HG03025 (cell line): ENCODE measurements around the gene ATP9B.
"Not testable (repeated sequence)": the region's sequence is repeated elsewhere in the genome, so short reads cannot be mapped to it uniquely, and the experiment has no call there.

ENCODE experiments used
- ATAC-seq: cut with Tn5 transposase; IDR thresholded peaks from one replicate; pipeline ENCODE4 v1.9.1; 2021; ENCODE audit warnings: mild to moderate bottlenecking, moderate library complexity; ENCODE audit not compliant: unreplicated experiment, low FRiP score

Gene ATP9B

DNA sequence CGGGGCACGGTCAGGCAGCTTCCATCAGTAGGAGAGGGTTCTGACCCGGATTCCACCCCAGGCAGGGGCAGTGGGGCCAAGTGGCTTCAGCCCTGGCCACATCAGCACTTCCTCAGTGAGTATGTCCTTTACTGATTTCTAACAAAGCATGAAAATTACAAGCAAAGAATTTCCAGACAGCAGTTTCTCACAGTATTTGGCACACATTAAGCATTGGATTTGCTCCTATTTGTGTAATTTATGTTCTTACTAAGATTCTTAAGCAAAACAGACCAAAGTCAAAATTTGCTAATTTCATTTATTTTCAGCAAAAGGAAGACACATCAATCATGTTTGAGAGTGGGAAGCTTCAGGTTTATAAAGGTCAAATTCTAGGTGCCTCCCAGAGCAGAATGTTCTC, 253.2 kb downstream of the ATP9B start:
- ATAC-seq, result no peak

DNA sequence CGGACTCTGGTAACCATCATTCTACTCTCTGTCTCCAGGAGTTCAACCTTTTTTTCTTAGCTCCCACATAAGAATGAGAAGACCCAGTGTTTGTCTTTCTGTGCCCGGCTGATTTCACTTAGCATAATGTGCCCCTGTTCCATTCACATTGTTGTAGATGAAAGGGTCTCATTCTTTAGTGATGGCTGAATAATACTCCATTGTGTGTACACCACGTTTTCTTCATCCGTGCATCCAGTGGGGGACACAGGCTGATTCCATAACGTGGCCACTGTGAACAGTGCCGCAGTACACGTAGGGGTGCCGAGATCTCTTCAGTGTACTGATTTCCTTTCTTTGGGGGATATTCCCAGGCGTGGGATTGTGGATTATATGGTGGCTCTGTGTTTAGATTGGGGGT, 254.3 kb downstream of the ATP9B start:
- no peak for ATAC-seq

DNA sequence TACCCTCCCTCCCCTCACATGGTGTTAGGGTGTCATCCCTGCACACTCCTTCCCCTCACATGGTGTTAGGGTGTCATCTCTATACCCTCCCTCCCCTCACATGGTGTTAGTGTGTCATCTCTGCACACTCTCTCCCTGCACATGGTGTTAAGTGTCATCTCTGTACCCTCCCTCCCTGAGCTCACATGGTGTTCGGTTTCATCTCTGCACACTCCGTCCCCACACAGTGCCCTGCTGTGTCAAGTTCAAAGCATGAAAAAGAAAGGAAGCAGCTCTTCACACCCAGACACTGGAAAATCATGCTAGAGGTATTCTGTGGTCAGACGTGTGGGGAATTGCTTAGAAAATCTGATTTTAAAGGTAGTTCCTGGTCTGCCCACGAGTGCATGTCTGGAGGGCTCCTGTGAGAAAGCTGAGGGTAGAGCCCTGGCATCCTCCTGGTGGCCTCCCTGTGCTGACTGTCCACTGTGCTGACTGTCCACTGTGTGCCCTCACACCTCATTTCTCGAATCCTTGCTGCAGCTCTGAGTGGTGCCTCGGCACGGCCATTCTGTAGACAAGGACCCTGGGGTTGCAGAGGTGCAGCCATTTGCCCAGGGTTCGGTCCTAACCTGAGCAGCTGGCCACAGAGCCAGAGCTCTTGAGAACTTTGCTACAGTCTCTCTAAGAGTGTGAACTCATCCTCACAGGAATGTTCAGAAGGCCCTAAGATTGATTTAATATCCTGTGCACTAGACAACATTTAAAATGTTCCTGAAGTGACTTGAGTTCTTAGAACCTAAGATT, 257.4 kb downstream of the ATP9B start:
- ATAC-seq, result no peak

DNA sequence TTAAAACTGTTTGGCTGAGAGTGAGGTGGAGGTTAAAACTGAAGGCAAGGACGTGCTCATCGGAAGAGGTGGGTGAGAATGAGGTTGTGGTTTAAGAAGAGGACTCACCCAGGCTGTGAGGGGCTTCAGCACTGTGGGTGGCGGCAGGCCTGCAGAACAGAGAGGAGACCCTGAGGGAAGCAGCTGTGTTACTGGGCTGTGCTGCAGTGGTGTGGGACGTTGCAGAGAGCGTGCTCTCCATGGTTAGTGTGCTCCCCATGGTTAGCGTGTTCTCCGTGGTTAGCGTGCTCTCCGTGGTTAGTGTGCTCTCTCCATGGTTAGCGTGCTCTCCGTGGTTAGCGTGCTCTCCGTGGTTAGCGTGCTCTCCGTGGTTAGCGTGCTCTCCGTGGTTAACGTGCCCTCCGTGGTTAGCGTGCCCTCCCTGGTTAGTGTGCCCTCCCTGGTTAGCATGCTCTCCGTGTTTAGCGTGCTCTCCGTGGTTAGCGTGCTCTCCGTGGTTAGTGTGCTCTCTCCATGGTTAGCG, 258.1 kb downstream of the ATP9B start:
- ATAC-seq, result no peak

DNA sequence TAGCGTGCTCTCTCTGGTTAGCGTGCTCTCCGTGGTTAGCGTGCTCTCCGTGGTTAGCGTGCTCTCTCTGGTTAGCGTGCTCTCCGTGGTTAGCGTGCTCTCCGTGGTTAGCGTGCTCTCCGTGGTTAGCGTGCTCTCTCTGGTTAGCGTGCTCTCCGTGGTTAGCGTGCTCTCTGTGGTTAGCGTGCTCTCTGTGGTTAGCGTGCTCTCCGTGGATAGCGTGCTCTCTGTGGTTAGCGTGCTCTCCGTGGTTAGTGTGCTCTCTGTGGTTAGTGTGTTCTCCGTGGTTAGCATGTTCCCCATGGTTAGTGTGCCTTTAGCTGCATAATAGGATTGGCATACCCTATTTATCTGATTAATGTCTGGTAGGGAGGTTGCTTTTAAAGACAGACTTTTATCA, 258.7 kb downstream of the ATP9B start:
- ATAC-seq, result not testable (repeated sequence)

DNA sequence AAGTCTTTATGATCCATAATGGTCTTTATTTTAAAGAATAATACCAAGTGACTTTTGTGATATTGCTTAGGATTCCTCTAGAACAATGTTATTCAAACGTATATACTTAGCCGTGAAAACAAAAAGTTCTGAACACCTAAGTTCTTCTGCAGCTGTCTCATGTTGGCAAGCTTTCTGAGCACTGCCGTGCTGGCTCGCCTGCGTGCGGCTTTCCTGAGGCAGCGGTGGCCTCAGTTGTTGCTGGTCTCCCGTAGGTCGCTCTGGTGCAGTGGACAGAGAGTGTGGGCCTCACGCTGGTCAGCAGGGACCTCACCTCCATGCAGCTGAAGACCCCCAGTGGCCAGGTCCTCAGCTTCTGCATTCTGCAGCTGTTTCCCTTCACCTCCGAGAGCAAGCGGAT, 259.7 kb downstream of the ATP9B start:
- ATAC-seq, result no peak

DNA sequence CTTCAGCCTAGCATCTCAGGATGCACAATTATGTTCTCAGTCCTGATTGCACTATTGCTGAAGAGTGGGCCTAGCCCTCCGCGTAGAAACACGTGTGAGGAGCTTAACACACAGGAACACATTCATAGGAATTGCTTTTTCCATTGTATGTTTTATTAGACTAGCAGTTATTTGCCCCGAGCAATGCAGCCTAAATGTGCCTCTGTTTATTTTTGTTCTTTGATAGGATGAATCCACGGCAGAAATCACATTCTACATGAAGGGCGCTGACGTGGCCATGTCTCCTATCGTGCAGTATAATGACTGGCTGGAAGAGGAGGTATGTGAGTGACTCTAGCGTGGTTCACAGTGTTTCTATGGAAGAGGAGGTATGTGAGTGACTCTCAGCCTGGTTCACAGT, 260.6 kb downstream of the ATP9B start:
- no peak for ATAC-seq

DNA sequence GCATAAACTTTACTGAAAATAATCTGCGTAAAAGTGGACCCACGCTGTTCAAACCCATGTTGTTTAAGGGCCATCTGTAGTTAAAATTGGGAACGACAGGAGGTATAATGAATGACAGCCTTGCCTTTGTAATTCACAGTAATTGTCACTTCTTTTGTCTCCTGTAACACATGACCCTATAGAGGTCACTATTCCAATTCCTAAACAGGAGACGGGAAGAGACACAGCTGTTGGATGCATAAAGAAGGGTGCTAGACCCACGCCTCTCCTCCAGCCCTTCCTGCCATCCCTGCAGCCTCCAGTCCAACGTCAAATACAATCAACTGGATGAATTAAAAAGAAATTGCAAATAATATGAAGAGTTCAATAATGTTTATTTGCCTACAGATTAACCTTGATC, 263.5 kb downstream of the ATP9B start:
- ATAC-seq, result no peak

DNA sequence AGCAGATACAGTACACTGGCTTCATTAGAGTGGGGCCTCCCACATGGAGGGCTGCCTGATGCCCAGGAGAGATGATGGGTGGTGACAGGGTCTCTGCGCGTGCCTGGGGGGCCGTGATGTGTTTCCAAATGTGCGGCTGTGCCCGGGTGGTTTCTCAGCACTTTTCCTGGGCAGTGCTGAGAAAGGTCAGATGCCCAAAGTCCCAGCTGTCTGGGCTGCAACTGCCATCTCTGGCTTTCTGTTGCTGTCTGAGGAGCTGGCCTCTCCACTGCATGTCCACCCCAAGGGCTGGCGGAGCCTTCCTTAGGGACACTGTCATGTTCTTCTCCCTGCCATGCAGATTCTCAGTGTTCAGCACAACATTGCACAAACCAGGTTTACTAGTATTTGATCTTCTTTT, 263.9 kb downstream of the ATP9B start:
- ATAC-seq, result no peak

DNA sequence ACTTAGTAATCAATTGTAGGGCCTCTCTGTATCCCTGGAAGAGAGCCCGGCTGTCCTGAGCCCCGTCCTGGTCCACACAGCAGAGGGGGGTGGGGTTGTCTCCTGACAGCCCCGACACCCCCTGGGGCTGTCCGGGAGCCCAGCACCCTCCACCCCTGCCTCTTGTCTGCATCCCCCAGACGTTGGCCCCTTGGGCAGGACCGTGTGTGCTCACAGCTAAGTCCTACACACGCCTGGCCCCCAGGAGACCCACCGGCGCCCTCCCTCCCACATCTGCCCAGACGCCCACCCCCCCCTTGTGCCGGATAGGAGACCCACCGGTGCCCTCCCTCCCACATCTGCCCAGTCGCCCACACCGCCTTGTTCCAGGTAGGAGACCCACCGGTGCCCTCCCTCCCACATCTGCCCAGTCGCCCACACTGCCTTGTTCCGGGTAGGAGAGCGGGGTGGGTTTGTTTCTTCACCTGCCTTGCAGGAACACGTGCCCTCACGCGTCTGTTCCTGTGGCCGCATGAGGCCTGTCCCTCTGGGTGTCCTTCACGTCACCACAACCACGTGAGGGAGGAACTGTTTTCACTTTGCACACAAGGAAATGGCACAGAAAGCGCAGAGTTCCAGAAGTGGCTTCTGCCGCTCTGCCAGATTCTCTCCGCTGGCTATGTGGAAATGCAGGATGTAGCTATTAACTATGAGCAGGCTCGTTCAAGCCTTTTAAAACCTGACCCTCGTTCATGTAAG, 265.5 kb downstream of the ATP9B start:
- ATAC-seq, result no peak

DNA sequence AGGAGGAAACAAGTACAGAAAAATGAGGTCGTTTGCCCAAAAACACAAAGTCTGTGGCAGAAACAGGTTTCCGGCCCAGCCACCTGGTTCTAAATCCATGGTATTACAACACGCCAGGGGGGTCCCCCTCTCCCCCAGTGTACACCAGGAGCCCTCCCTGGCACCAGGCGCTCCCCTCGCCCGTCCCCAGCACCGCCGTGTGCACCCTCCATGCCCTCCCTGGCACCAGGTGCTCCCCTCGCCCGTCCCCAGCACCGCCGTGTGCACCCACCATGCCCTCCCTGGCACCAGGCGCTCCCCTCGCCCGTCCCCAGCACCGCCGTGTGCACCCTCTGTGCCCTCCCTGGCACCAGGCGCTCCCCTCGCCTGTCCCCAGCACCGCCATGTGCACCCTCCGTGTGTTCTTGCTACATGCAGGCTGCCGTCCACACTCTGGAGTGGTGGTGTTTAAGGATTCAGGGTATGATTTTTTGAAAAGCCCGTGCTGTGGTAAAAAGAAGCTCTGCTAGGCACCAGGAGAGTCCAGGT, 266.7 kb downstream of the ATP9B start:
- no peak for ATAC-seq

DNA sequence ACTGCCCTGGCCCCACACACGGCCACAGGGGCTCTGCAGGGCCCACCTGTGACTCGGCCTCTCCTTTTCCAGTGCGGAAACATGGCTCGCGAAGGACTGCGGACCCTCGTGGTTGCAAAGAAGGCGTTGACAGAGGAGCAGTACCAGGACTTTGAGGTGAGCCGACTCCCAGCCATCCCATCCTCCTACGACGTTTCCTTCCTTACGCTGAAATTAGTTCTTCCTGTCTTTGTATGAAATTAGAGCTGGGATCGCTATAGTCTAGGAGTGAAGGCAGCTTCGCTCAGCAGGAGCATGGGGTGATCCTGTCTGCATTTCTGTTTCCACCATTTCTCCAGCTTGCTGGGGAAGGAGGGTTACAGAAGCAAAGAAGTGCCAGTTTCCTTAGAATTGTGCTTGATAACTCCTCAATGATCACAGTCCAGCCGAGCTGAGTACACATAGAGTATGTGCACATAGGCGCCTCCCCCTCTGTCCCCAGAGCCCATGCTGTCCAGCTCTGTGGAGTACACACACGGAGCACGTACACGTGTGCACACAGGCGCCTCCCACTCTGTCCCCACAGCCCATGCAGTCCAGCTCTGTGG, 267.5 kb downstream of the ATP9B start:
- ATAC-seq, result no peak

DNA sequence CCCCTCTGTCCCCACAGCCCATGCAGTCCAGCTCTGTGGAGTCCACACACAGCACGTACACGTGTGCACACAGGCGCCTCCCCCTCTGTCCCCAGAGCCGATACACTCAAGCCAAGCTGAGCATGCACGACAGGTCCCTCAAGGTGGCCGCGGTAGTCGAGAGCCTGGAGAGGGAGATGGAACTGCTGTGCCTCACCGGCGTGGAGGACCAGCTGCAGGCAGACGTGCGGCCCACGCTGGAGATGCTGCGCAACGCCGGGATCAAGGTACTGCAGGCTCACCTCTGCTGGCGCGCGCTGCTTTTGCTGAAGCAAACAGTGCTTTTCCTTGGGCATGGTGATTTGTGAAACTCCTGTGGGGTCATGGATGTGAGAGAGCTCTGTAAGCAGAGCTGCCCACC, 268.0 kb downstream of the ATP9B start:
- no peak for ATAC-seq

DNA sequence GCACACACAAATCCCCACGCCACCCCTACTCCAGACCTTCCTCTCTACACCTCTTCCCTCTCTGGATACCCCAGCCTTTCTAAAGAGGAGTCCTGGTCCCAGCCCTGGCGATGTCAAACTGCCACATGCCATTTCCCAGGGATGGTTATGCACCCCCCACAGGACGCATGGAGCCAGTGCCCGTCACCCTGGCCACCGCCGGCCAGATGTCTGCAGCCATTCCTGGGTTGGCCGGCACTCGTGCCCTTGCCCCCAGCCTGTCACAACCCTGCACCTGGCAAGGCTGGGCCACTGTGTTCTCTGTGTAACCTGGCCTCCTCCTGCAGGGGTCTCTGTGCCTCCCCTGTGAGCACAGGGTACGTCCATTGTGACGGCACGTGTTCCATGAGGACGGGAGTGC, 268.4 kb downstream of the ATP9B start:
- no peak for ATAC-seq

DNA sequence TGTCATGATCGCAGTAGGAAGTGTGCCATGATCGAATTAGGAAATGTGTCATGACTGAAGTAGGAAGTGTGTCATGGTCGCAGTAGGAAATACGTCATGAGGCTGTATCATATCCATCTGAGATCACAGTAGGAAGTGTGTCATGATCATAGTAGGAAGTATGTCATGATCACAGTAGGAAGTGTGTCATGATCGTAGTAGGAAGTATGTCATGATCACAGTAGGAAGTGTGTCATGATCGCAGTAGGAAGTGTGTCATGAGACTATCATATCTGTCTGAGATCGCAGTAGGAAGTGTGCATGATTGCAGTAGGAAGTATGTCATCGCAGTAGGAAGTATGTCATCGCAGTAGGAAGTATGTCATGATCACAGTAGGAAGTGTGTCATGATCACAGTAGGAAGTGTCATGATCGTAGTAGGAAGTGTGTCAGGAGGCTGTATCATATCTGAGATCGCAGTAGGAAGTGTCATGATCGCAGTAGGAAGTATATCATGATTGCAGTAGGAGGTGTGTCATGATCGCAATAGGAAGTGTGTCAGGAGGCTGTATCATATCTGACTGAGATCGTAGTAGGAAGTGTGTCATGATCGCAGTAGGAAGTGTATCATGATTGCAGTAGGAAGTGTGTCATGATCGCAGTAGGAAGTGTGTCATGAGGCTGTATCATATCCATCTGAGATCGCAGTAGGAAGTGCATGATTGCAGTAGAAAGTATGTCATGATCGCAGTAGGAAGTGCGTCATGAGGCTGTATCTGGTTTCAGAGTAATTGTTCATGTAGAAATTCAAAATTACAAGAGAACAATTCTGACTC, 270.1 kb downstream of the ATP9B start:
- no peak for ATAC-seq

DNA sequence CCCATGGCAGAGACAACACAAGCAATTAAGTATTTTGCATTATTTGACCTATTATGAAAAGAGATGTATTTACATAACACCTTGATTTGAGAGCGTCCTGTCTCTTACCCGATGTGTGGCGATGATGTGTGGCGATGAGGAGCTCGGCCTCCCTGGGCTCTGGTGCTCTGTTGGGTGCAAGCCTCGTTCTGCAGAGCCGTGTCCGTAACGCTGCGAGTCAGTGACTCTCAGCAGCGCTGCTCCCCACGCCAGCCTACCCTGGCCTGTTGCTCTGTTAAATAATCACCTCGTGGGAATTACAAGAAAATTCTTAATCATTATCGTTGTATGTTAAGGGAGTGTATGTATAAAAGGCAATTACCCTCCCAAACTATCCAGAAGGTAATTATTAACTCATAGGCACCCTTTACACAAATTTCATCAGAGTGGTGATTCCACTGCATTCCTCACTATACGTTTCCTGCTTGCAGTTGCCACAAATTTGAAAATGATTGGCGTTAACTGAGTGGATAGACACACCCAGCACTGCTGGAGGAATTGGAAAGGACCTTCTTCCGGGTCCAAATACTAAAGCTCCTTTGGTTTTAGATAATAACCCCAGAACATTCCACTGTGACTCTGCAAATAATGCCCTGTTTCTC, 274.5 kb downstream of the ATP9B start:
- no peak for ATAC-seq

DNA sequence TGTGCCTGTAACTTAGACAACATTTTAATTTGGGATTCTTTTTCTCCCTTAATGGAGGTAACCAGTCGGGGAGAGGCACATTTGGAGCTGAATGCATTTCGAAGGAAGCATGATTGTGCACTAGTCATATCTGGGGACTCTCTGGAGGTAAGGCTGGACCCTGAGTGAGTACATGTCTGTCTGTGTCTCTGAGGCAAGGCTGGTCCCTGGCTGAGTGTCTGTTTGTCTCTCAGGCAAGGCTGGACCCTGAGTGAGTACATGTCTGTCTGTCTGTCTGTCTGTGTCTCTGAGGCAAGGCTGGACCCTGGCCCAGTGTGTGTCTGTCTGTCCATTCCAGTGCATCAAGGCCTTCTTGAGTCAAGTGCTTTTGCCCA, 275.0 kb downstream of the ATP9B start:
- ATAC-seq, result no peak

DNA sequence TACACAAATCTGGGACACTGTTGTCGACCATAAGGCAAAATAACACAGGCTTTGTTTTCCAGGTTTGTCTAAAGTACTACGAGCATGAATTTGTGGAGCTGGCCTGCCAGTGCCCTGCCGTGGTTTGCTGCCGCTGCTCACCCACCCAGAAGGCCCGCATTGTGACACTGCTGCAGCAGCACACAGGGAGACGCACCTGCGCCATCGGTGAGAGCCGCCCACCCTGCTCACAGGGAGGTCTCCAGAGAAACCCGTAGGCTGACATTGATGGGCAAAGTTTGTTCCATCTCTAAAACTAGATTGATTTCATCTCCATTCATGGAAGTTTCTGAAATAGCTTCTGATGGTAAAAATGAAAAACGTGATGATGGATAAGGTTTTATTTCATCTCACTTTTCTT, 276.2 kb downstream of the ATP9B start:
- no peak for ATAC-seq

DNA sequence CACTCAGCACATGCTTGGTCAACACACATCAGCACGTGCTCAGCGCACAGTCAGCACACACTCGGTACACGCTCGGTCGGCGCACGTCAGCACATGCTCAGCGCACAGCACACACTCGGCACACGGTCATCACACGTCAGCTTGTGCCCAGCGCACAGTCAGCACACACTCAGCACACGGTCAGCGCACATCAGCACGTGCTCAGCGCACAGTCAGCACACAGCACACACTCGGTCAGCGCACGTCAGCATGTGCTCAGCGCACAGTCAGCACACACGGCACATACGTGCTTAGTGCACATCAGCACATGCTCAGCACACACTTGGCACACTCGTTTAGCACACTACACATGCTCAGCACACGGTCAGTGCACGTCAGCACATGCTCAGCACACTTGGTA, 276.8 kb downstream of the ATP9B start:
- no peak for ATAC-seq

DNA sequence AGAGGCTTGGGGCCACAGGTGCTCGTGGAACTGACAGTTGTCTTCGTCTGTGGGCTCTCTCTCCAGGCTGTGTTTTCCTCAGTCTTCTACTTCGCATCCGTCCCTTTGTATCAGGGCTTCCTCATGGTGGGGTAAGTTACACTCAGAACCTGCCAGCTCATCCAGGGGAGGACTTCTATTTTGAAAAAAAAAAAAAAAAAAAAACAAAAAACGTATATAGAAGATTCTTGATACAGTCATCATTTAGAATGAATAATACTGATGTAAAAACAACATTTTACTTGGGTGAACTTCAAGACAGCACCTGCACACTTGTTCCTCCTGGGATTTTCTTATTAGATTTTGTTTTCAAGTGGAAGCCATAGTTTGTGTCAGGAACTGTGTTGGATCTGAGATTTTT, 278.9 kb downstream of the ATP9B start:
- no peak for ATAC-seq
